Measurements from ENCODE around the gene C18orf54.
"Not testable (repeated sequence)": the region's sequence is repeated elsewhere in the genome, so short reads cannot be mapped to it uniquely, and the experiment has no call there.

Gene C18orf54

DNA sequence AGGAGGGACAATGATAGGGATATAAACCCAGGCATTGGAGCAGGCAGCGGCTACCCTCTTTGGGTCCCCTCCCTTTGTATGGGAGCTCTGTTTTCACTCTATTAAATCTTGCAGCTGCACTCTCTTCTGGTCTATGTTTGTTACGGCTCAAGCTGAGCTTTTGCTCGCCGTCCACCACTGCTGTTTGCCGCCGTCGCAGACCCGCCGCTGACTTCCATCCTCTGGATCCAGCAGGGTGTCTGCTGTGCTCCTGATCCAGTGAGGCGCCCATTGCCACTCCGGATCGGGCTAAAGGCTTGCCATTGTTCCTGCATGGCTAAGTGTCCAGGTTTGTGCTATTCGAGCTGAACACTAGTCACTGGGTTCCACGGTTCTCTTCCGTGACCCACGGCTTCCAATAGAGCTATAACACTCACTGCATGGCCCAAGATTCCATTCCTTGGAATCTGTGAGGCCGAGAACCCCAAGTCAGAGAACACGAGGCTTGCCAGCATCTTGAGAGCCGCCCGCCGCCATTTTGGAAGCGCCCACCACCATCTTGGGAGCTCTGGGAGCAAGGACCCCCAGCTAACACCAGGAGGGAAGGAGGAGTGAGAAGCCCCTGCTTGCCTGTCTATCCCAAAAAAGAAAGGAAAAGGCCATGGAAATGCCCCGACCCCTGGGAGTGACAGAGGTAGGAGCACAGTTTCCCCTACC, 29.2 kb downstream of the C18orf54 start:
- not testable (repeated sequence) for DNase-seq (ENCODE audit: low read depth in 2 of 2)

DNA sequence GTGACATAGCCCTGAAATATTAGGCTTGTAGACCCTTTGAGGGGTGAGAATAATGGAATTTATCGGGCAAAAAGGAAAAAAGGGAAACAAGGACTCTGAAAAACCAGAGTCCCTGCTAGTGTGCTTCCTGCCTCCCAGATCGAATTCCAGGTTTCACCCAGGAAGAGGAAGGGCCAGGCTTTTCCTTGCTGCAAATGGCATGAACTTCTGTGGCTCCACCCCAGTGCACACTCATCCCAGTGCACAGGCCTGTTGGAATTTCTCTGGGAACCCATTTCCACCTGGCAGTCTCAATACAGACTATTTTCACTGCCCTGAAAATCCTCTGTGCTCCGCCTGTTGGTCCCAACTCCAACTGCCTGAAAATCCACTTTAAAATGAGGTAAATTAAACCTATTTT, 29.9 kb downstream of the C18orf54 start:
- no peak for DNase-seq (ENCODE audit: low read depth in 2 of 2)

DNA sequence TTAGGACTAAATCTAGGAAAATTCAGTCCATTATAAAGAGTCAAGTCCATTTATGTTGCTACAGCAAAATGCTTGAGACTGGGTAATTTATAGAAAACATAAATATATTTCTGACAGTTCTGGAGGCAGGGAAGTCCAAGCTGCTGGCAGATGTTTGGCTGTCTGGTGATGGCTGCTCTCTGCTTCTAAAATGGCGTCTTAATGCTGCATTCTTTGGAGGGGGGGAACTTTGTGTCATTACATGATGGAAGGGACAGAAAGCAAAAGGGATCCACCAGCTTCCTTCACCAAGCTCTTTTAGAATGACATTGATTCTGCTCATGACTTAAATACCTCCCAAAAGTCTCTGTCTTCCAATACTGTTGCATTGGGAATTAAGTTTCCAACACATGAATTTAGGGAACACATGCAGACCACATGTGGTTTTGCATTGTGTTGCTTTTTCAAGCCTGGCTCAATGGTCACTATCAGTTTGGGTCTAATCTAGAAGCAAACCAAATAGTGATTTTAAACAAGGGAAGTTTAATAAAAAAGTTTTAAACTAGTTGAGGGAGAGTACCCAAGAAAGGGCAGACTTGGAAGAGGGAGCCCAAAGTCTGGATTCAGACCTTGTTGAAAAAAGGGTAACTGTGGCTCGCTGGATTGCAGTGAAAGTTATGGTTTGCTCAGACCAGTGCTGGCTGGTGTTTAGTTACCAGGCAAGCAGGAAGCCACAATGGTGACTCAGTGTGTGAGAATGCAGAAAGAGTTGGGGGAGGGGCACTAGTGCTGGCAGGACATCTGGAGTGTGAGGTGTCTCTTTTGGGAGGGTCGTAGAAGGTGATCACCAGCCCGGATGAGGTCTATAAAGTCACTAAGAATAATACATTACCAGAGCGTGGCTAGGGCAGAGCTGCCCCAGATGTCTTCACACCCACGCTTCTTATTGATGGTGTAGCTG, 30.8 kb downstream of the C18orf54 start:
- DNase-seq (ENCODE audit: low read depth in 2 of 2) = peak in 1 of 2 donors; percentile 1

DNA sequence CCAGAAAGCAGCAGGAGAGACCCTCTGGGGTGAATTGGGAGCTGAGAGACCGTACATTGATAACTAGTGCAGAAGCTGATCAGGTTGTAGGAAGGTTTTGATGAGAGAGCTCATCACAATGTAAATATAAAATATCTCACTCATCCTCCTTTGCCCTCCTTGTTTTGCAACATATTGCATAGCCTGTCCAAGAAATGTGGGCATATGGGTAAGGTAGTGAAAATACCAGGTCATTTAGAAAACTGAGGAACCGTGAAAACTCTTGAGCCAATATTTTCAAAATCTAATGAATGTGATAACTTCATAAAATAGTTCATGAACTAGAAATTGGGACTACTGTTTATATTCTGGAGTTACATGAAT, 31.4 kb downstream of the C18orf54 start:
- no peak for DNase-seq (ENCODE audit: low read depth in 2 of 2)

DNA sequence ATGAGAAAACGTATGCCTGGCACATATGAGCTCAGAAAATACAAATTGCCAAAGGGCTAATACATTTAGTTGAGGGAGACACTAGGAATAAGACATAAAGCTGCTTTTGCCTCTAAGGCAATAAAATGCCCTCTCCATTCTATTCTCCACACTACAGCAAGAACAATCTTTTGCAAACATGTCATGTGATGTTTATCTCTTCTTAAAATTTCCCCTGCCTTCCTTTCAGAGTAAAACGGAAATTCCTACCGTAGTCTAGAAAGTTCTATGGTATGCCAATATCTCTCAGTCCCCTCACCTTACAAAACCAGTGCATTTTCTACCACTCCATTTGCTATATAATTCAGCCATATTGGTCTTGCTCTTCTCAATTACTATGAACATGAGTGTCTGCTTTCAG, 33.1 kb downstream of the C18orf54 start:
- DNase-seq (ENCODE audit: low read depth in 2 of 2) = no peak

DNA sequence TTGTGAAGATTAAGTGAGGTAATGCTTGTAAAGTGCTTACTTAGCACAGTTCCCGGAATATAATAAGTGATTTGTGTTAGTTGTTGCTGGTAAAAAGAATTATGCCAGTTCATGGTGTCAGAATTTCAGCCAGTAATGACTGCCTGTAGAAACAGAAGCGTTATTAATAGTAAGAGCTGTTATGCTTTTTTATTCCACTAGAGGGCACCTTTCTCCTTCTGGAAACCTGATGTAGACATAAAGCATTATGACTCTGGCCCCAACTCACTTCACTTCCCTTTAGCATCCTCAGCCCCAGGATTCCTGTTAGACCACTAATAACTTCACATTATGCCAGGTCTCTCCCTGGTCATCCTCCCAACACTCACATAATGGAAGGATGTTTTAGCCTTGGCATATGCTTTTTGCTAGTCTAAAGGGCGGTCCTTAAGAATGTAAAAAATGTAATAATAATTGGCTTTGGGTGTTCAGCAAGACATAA, 34.9 kb downstream of the C18orf54 start:
- no peak for DNase-seq (ENCODE audit: low read depth in 2 of 2)

DNA sequence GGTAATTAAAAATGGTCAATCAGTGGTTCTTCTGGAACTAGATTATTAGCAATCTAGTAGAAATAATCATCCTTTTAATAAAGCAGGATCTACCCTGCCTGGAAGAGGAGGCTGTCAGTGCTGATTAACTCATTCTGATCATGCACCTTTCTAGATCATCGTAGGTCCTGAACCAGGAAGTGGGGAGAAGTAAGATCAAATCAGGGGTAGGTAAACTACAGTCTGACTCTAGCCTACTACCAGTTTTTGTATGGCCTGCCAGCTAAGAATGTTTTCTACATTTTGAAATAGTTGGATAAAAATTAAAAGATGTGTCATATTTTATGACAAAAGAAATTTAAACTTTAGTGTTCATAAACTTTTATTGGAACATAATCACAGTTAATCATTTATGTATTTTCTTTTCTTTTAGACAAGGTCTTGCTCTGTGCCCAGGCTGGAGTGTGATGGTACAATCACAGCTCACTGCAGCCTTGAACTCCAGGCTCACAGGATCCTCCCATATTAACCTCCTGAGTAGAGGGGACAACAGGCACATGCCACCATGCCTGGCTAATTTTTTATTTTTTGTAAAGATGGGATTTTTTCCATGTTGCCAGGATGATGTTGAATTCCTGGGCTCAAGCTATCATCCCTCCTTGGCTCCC, 36.1 kb downstream of the C18orf54 start:
- DNase-seq (ENCODE audit: low read depth in 2 of 2) = no peak

DNA sequence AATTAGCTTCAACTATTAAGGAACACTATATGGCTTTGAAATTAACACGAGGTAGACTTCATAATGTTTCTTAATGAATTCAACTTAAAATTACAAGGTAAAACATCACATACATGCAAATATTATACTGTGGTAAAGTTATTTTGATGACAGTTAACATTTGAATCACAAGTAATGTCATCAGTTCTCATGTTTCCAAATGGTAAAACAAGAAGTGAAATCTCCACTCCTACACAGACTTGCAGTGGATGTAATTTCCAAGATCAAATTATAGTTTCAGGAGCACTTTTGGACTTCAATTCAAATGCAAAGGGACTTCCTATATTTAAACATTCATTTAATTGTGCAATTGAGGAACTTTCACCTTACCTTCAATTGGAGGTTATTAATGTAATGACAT, 39.1 kb downstream of the C18orf54 start:
- no peak for DNase-seq (ENCODE audit: low read depth in 2 of 2)

DNA sequence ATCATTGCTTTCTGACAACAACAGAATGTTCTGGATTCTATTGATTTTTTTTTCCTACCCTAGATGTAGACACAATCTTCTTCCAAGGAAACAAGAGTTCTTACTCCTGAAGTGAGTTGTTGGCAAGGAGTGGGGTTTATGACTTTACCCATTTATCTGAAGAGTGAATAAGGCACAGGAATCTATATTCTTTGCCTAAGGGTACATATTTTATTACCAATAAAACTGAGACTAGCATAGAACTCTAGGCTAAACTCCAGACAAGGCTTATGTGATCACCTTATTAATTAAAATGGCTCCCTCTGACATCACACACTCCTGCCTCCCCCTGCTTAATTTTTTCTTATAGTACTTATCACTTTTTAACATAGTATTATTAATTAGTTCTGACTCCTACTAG, 47.6 kb downstream of the C18orf54 start:
- no peak for DNase-seq (ENCODE audit: low read depth in 2 of 2)

DNA sequence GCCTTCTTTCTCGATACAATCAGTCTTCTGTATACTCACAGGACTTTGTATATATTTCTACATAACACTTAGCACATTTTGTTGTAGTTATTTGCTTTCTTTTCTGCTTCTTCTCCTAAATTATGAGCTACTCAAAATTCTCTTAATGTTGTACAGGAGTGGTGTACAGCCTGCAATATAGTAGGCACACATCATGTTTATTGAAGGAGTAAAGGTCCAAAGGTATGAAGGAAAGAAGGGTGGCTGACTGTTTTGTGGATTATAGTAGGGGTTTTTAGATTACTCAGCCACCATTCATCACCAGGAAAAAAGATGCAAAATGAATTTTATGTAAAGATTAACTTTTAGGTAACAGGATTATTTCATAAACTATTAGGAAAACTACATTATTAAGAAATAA, 54.1 kb downstream of the C18orf54 start:
- no peak for DNase-seq (ENCODE audit: low read depth in 2 of 2)

DNA sequence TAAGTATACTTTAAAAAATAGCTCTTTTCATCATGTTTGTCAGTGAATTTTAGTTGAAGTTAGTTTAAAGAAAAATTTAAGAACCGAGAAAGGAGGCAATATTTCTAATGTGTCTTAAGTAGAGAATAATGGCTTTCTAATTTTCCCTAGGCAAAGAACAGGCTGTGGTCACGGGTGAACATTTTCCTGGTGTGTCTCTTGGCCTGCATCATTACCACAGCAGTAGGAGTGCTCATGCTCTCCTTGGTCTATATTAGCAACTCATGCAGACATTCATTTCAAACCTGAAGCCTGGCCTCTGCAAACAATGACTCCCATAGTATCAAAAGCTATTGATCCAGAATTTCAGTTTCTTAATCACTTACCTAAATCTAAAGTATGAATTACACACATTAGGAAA, 57.4 kb downstream of the C18orf54 start:
- no peak for DNase-seq (ENCODE audit: low read depth in 2 of 2)

DNA sequence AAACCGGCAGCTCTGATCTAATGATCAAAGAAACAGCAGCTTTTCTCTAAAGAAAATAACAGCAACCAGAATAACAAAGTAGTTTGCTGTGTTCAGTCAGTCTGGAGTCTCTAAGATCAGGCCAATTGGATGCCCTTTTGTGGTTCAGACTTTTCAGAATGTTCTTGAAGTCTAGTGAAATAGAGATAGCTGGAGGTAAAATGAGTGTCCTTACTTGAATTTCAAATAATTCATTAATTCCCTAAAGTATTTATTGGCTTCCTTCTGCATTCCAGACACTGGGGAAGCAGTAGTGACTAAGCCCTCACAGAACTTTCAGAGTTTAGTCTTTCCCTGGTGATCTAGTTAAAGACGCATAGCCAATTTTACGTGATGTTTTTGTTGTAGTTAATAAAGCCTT, 58.7 kb downstream of the C18orf54 start:
- no peak for DNase-seq (ENCODE audit: low read depth in 2 of 2)

DNA sequence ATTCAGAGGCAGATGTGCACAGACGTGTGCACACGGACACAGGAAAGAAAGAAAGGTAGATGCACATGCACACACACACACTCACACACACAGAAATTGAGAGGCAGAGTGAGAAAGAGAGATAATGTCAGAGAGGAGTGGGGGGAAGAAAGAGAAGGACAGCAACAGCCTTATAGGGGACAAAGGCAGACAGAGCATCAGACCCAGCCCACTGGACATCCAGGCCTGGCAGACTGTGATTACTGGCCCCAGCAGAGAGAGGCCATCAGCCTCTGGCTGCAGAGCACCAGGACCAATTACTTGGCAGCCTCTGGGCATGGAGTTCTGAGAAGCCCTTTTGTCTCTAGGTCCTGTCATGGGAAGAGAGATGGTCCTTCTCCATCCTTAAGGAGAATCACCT, 66.1 kb downstream of the C18orf54 start:
- DNase-seq (ENCODE audit: low read depth in 2 of 2) = no peak

DNA sequence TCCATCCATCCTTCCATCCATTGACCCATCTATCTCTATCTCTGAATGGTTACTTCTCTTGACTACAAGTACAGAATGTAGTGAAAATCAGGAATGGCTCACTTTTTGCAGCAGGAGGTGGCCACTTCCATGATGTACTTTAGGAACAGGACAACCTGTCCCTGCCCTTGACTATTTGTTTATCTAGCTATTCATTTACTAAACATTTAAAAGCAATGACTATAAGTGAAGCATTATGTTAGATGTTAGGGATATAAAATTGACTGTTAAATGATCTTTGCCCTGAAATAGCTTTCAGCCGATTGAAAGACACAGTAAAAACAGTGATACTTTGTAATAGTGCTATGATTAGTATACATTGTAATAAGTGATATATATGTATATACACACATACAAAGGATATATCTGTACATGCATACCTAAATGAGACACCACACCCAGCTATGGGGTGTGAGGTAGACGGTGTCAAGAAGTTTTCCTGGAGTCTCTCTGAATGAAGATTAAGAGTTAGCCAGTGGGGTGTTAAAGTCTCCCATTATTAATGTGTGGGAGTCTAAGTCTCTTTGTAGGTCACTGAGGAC, 68.5 kb downstream of the C18orf54 start:
- DNase-seq (ENCODE audit: low read depth in 2 of 2) = no peak
